HepG2 (cell line): ENCODE measurements around the gene PIAS1. TPM values are rescaled to one million over a fixed set of nuclear protein-coding genes. Genes with fewer than 3 reads are reported as not detected.

Experiments
- ATAC-seq: fragments of 200-7000 bp; cut with Tn5 transposase; 3 replicates; pipeline ENCODE4 v1.9.1; 2020; ENCODE audit warnings: mild to moderate bottlenecking, moderate library complexity
- BruUV-seq: library from RNA; stranded (reverse); fragments of 400-500 nt; replicated peaks from 2 replicates; lab custom pipeline; 2021; lab: Mats Ljungman, UMichigan
- CTCF ChIA-PET: fragments of 300-600 bp; formaldehyde crosslinking; extraction: SDS; loops from one replicate; lab custom pipeline; 2021; ENCODE audit warnings: low total read pairs, inconsistent platforms, low intra/inter-chr PET ratio; lab: Yijun Ruan, JAX
- POLR2A ChIA-PET: fragments of 350-600 bp; sonication (Branson Sonifier 250); formaldehyde crosslinking; loops from one replicate; lab custom pipeline; 2020; ENCODE audit warnings: antibody characterized with exemption, inconsistent platforms; lab: Yijun Ruan, JAX
- DNase-seq: peaks from one replicate; pipeline ENCODE4 v3.0.0-alpha.2; 2015; ENCODE audit warnings: low spot score
- FAIRE-seq: peaks from 3 replicates; lab custom pipeline; 2011; peaks lifted over from hg19 to GRCh38; lab: Jason Lieb, UNC
- H2AFZ ChIP-seq: one replicate; pipeline ENCODE4 v1.6.1; 2011; ENCODE audit warnings: low read length, inconsistent platforms
- H3K27ac ChIP-seq: fragments of 300-600 bp; 3 replicates; pipeline ENCODE4 v1.8.0; 2011; ENCODE audit warnings: mixed run types, mild to moderate bottlenecking, mixed read lengths, low read length, inconsistent platforms; ENCODE audit not compliant: insufficient read depth; ENCODE audit errors: extremely low read length
- H3K27me3 ChIP-seq, 2 experiments: fragments of 200-600 bp in 1 of 2; 2 replicates in 1 of 2; 3 replicates in 1 of 2; pipeline versions ENCODE4 v1.6.0 to v1.8.0; 2011; ENCODE audit warnings: low read length in 2 of 2, mild to moderate bottlenecking in 2 of 2, moderate library complexity in 2 of 2, inconsistent platforms in 1 of 2; ENCODE audit not compliant: insufficient read depth in 2 of 2, control insufficient read depth in 1 of 2
- H3K36me3 ChIP-seq, 2 experiments: fragments of 200-600 bp in 1 of 2; replicated peaks in 1 of 2; 2 replicates in 1 of 2; 3 replicates in 1 of 2; pipeline versions ENCODE4 v1.5.1 to v1.8.0; 2011; ENCODE audit warnings: low read length in 2 of 2, inconsistent platforms in 1 of 2; ENCODE audit not compliant: insufficient read depth in 2 of 2, control insufficient read depth in 1 of 2
- H3K4me1 ChIP-seq: 2 replicates; pipeline ENCODE4 v1.5.1; 2012; ENCODE audit warnings: low read length, inconsistent platforms; ENCODE audit not compliant: insufficient read depth
- H3K4me2 ChIP-seq: 2 replicates; pipeline ENCODE4 v1.6.0; 2011; ENCODE audit warnings: low read depth, low read length, inconsistent platforms
- H3K4me3 ChIP-seq, 3 experiments: fragments of 200-600 bp in 1 of 3; sonication (generic), shearing (Covaris generic) in 1 of 3; replicated peaks in 1 of 3; 2 replicates each; pipeline ENCODE4 v1.5.1; 2011 to 2016; ENCODE audit warnings: low read length in 3 of 3, inconsistent platforms in 2 of 3, low read depth in 2 of 3, mild to moderate bottlenecking in 2 of 3, control low read depth in 1 of 3, mixed read lengths in 1 of 3; ENCODE audit not compliant: insufficient read depth in 1 of 3
- H3K79me2 ChIP-seq: one replicate; pipeline ENCODE4 v1.6.1; 2011; ENCODE audit warnings: low read length, inconsistent platforms; ENCODE audit not compliant: insufficient read depth
- H3K9ac ChIP-seq: 2 replicates; pipeline ENCODE4 v1.6.0; 2011; ENCODE audit warnings: mild to moderate bottlenecking, low read depth, low read length, inconsistent platforms; ENCODE audit not compliant: insufficient read depth
- H3K9me3 ChIP-seq: 2 replicates; pipeline ENCODE4 v1.5.1; 2012; ENCODE audit warnings: mild to moderate bottlenecking, low read length
- H4K20me1 ChIP-seq: 2 replicates; pipeline ENCODE4 v1.6.0; 2011; ENCODE audit warnings: inconsistent platforms, mild to moderate bottlenecking, low read length, moderate library complexity; ENCODE audit not compliant: insufficient read depth
- DZIP1 ChIP-seq: sonication (generic); formaldehyde crosslinking; IDR thresholded peaks from 2 replicates; pipeline ENCODE4 v1.5.0; 2020; ENCODE audit warnings: mild to moderate bottlenecking, missing genetic modification reagents
- ERF ChIP-seq: IDR thresholded peaks from 2 replicates; pipeline ENCODE4 v1.6.1; 2018; ENCODE audit warnings: missing biosample characterization, missing genetic modification reagents
- FOSL1 ChIP-seq: sonication (generic); formaldehyde crosslinking; IDR thresholded peaks from 2 replicates; pipeline ENCODE4 v1.9.0; 2021; ENCODE audit warnings: missing genetic modification reagents, borderline replicate concordance
- MLLT10 ChIP-seq: sonication (generic); formaldehyde crosslinking; IDR thresholded peaks from 2 replicates; pipeline ENCODE4 v1.4.0; 2020; ENCODE audit warnings: missing genetic modification reagents
- MTA1 ChIP-seq: sonication (generic); formaldehyde crosslinking; IDR thresholded peaks from 2 replicates; pipeline ENCODE4 v1.4.0; 2020; ENCODE audit warnings: missing genetic modification reagents, mild to moderate bottlenecking, borderline replicate concordance
- MYNN ChIP-seq: sonication (generic); formaldehyde crosslinking; IDR thresholded peaks from 2 replicates; pipeline ENCODE4 v1.4.0; 2020; ENCODE audit warnings: mild to moderate bottlenecking, low read depth, missing genetic modification reagents
- NFRKB ChIP-seq: fragments of 450-650 bp; IDR thresholded peaks from 2 replicates; pipeline ENCODE4 v1.6.1; 2017
- REL ChIP-seq: sonication (generic); formaldehyde crosslinking; conservative IDR thresholded peaks from 2 replicates; pipeline ENCODE4 v1.8.0; 2022; ENCODE audit warnings: mild to moderate bottlenecking, missing genetic modification reagents, moderate library complexity
- SNAPC5 ChIP-seq: sonication (generic); formaldehyde crosslinking; IDR thresholded peaks from 2 replicates; pipeline ENCODE4 v1.8.1; 2023; ENCODE audit warnings: mild to moderate bottlenecking, missing genetic modification reagents, borderline replicate concordance
- TBX3 ChIP-seq: fragments of 450-650 bp; IDR thresholded peaks from 2 replicates; pipeline ENCODE4 v1.6.1; 2017; ENCODE audit warnings: antibody characterized with exemption, mild to moderate bottlenecking, inconsistent platforms, borderline replicate concordance
- ZFP82 ChIP-seq: sonication (generic); formaldehyde crosslinking; IDR thresholded peaks from 2 replicates; pipeline ENCODE4 v1.5.1; 2020; ENCODE audit warnings: mild to moderate bottlenecking, missing genetic modification reagents, borderline replicate concordance
- ZNF260 ChIP-seq: sonication (generic); formaldehyde crosslinking; IDR thresholded peaks from 2 replicates; pipeline ENCODE4 v1.4.0; 2020; ENCODE audit warnings: missing genetic modification reagents, low read depth, mild to moderate bottlenecking, borderline replicate concordance
- ZNF512 ChIP-seq: sonication (generic); formaldehyde crosslinking; IDR thresholded peaks from 2 replicates; pipeline ENCODE4 v1.4.0; 2020; ENCODE audit warnings: mild to moderate bottlenecking, missing genetic modification reagents
- ZNF773 ChIP-seq: sonication (generic); formaldehyde crosslinking; IDR thresholded peaks from 2 replicates; pipeline ENCODE4 v1.4.0; 2020; ENCODE audit warnings: missing genetic modification reagents, borderline replicate concordance
- ZSCAN29 ChIP-seq: sonication (generic); formaldehyde crosslinking; conservative IDR thresholded peaks from 2 replicates; pipeline ENCODE4 v1.4.0; 2020; ENCODE audit warnings: mild to moderate bottlenecking, missing genetic modification reagents
- WGBS: methylation state at CpG from one replicate; pipeline ENCODE4 v1.1.6; 2017; ENCODE audit warnings: low lambda C conversion rate; 5-methylcytosine and 5-hydroxymethylcytosine counted together
- in situ Hi-C: cut with HindIII; loops from 2 replicates; pipeline ENCODE4 v1.10.0; 2017; ENCODE audit warnings: low pct_unique_long_range_greater_than_20kb; ENCODE audit not compliant: extremely low pct_ligation_motif_present
- intact Hi-C: fragments of 100-400 bp; cut with micrococcal nuclease; formaldehyde crosslinking; loops from one replicate; pipeline ENCODE4 v1.10.0; 2022; ENCODE audit not compliant: unreplicated experiment
- polyA plus RNA-seq, 8 experiments: library from polyadenylated mRNA; depleted of rRNA in 3 of 8; stranded (reverse) in 7 of 8; unstranded in 1 of 8; fragments of >200 nt; fragmentation: Illumina TruSeq in 4 of 8; extraction: Trizol in 4 of 8; gene quantifications; 2 replicates each; pipeline versions ENCODE4 v1.2.1 to v1.2.3, GENCODE V29; 2011 to 2016; ENCODE audit warnings: low read depth in 4 of 8, missing spikeins in 1 of 8, mixed read lengths in 1 of 8; ENCODE audit not compliant: insufficient read depth in 1 of 8
- total RNA-seq, 5 experiments: library from RNA; depleted of rRNA; stranded (reverse); fragments of >200 nt; fragmentation: Illumina TruSeq; extraction: Trizol; gene quantifications; 2 replicates each; pipeline ENCODE4 v1.2.3, GENCODE V29; 2016; ENCODE audit warnings: low read depth in 1 of 5
- TF ChIP-seq, protein P1 (sequence below): sonication (generic); formaldehyde crosslinking; IDR thresholded peaks from 2 replicates; pipeline ENCODE4 v1.8.0; 2022; ENCODE audit warnings: mild to moderate bottlenecking, missing genetic modification reagents; ENCODE audit not compliant: insufficient replicate concordance

PIAS1 gene
- total and polyA plus RNA-seq, 2 of the 13 experiments (the other 11 are each of a cell fraction or from before 2014, with no cell fraction given), result 20.7 to 33.7 TPM

DNA sequence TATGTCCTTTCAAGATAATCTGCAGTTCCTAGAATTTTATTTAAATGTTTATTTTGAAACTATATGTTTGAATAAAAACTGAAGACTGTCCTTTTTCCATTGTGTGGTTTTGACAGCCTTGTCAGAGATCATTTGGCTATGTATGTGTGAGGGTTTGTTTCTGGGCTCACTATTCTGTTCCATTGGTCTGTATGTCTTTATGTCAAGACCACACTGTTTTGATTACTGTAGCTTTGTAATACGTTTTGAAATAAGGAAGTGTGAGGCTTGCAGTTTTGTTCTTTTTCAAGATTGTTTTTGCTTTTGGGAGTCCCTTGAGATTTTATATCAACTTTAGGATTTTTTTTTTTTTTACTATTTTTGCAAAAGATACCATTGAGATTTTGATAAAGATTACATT is 42.0 kb downstream of the PIAS1 start:
- Histone ChIP-seq H3K4me2 (no peak overlapping the region), H3K4me3 (no peak overlapping the region), H3K27ac (no peak overlapping the region), H3K4me1 (peaks cover 4% of the 10 kb centered on the region; the same call in 1 of the 2 replicates), H3K9me3 (peaks cover 12% of the 10 kb centered on the region), H2AFZ (no peak overlapping the region), H3K36me3 (peaks cover 0 to 8% of the 10 kb centered on the region in 2 experiments; a peak in 2 of 5 replicates), H4K20me1 (no peaks in the 10 kb centered on the region; the same call in 1 of the 2 replicates), H3K9ac (no peak overlapping the region), H3K27me3 (no peaks in the 10 kb centered on the region; a peak in 1 of 5 replicates), H3K79me2 (peaks cover 83% of the 10 kb centered on the region)
- ATAC-seq, result no peak
- WGBS, result 94% methylated on average over 1 of the region's 1 CpG
- ChIA-PET POLR2A (no interaction called here), CTCF (no interaction called here)
- no TSS peak for BruUV-seq
- no peak for DNase-seq
- no peak for FAIRE-seq
- in situ Hi-C loops (no loop called here), intact Hi-C loops (no loop called here)
- TF ChIP-seq DZIP1 (CRISPR knock-in tag), result no peak
- TF ChIP-seq, protein P1, sequence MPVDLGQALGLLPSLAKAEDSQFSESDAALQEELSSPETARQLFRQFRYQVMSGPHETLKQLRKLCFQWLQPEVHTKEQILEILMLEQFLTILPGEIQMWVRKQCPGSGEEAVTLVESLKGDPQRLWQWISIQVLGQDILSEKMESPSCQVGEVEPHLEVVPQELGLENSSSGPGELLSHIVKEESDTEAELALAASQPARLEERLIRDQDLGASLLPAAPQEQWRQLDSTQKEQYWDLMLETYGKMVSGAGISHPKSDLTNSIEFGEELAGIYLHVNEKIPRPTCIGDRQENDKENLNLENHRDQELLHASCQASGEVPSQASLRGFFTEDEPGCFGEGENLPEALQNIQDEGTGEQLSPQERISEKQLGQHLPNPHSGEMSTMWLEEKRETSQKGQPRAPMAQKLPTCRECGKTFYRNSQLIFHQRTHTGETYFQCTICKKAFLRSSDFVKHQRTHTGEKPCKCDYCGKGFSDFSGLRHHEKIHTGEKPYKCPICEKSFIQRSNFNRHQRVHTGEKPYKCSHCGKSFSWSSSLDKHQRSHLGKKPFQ (CRISPR knock-in tag), result no peak
- no peak for TF ChIP-seq ZNF512 (CRISPR knock-in tag)
- TF ChIP-seq ZNF260 (CRISPR knock-in tag), result no peak
- TF ChIP-seq ZFP82, result no peak
- TF ChIP-seq REL (CRISPR knock-in tag), result no peak
- TF ChIP-seq TBX3, result no peak
- no peak for TF ChIP-seq ZNF773 (CRISPR knock-in tag)
- no peak for TF ChIP-seq MLLT10 (CRISPR knock-in tag)
- TF ChIP-seq MYNN, result no peak
- TF ChIP-seq SNAPC5 (CRISPR knock-in tag), result no peak
- TF ChIP-seq NFRKB, result no peak
- no peak for TF ChIP-seq ZSCAN29 (CRISPR knock-in tag)
- no peak for TF ChIP-seq FOSL1
- no peak for TF ChIP-seq ERF (CRISPR knock-in tag)
- no peak for TF ChIP-seq MTA1 (CRISPR knock-in tag)
